NCI-H1694 (cell line): ENCODE data around the gene SLC2A4RG.

Experiments
- DNase-seq: peaks from one replicate; lab custom pipeline; 2025; lab: John Stamatoyannopoulos, UW

The SLC2A4RG gene

DNA sequence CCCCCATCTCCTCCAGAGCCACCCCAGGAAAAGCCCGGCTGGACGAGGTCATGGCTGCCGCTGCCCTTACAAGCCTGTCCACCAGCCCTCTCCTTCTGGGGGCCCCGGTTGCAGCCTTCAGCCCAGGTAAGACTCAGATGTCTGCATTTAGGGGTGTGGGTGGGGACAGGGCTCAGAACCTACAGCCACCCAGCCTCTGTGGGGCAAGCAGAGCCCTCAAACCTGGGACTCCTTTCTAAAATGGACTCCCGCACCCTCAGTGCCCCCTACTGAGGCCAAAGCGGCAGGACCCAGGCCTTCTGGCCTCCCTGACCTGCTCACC lies 1.7 kb downstream of the SLC2A4RG start:
- no peak for DNase-seq

GRCh38 chr20:63741676-63742380 lies 2.3 kb downstream of the SLC2A4RG start:
- DNase-seq = no peak

DNA sequence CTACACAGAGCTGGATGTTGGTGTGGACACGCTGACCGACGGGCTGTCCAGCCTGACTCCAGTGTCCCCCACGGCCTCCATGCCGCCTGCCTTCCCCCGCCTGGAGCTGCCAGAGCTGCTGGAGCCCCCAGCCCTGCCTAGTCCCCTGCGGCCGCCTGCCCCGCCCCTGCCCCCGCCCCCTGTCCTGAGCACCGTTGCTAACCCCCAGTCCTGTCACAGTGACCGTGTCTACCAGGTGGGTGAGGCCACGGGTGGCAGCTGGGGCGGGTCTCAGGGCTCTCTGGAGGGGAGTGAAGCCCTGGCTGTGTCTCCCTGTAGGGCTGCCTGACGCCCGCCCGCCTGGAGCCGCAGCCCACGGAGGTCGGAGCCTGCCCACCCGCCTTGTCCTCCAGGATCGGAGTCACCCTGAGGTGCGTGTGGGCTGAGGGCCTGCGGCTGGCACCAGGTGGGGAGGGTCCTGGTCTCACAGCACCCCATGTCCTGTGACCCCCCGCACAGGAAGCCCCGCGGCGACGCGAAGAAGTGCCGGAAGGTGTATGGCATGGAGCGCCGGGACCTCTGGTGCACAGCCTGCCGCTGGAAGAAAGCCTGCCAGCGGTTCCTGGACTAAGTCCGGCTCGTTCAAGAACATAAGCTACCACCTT lies 2.9 kb downstream of the SLC2A4RG start:
- no peak for DNase-seq

DNA sequence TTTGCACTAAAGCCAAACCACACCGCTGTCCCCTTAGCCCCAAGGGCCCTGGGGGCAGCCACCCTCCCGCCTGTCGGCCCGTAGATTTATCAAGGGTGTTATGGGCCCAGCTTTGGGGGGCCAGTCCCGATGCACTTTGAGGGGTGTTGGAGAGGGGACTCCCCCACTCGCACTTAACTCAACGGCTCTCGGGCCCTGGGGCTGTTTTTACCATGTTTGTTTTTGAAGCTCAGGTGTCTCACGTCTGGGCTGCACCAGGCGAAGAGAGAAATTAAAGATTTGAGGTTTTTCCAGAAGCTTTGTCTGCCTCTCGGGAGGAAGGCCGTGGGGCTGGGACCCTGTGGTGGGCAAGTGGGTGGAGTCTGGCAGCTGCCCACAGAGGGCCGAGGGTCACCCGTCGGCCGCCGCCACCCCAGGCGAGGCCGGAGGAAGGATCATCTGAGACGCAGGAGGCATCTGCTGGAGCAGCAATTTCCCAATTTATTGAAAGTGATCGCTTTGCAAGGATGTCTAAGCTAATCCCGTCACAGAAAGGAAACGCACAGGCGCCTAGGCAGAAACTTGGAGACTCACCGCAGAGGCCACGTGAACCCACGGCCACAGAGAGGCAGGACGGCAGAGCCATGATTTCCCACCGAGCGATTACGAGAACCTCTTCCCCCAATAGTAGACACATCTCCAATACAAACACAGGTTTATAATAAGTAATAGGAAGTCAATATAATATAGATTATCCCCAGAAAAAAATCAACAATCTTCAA lies 3.8 kb downstream of the SLC2A4RG start:
- no peak for DNase-seq

DNA sequence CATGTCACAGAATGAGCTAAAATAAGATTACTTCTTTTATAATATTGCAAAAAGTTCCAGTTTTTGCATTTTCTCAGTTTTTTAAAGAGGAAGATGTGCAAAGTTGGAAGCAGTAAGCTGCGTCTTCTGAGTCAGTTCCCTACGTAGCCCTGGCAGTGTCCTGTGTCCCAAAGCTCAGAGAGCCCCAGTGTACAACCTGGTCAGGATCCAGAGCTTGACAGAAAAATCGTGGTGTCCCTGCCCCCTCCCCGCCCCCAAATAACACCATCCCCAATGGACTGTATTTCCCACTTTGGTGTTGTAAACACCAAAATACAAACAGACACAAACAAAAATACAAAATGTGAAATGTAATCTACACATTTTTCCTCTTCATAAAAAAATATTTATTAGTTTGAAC lies 4.6 kb downstream of the SLC2A4RG start:
- DNase-seq = no peak

DNA sequence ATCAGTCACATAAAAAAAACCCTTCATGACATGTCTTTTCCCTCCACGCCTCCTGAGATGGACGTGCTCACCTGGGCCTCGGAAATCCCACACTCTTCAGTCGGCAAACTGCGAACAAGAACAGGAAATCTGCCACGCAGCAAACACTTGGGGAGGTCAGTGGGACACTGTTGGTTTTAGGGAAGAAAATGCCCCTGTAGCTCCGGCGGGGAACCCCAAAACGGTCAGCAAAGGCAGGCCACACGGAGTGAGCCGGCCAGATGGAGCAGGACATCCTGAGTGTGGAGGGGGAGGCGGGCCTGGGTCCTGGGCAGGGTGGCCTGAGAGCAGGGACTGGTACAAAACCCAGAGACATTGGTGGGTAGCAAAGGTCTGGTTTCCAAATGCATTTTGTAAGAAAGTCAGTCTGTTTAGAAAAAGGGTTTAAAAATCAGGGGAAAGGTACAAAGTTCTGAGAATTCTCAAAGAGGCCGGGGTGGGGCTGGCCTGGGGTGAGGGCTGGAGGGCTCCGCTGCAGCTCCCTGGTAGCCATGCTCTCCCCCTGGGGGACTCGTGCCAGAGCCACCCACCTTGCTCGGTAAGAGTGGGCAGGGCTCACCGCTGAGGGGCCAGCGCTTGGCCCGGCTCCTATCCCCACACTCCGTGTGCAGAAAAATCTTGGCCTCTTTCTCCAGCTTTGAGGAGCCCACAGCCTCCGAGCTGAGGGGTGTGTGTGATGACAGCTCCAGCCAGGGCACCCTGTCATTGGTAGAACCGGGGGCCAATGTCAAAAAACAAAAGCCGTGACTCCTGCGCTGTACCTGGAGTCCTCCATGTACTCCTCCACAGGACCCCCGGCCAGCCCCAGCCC lies 5.2 kb downstream of the SLC2A4RG start:
- no peak for DNase-seq

GRCh38 chr20:63745424-63745805 lies 5.8 kb downstream of the SLC2A4RG start:
- no peak for DNase-seq

- DNase-seq = no peak
Measured at GRCh38 chr20:63745961-63746731, 6.6 kb downstream of the SLC2A4RG start.

- no peak for DNase-seq
Measured at GRCh38 chr20:63746751-63747315, 7.3 kb downstream of the SLC2A4RG start.

DNA sequence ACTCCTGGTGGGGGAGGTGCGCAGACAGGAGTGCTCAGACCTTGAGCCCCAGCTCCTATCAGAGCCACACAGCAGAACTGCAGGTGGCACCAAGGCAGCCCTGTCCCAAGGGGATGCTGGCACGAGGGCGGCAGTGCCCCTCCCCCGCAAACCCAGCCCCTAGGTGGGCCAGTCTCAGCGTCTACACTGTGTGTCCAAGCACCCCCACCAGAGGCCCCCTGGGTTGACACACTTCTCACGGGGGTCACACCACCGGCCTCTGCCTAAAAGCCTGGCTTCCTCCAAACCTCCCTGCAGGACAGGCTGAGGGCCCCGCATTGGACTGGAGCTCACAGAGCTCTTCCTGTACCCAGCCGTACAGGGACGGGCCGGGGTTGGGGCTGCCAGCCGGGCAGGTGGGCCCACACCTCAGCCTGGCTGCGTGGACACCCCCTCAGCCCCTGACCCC lies 8.1 kb downstream of the SLC2A4RG start:
- DNase-seq = no peak

DNA sequence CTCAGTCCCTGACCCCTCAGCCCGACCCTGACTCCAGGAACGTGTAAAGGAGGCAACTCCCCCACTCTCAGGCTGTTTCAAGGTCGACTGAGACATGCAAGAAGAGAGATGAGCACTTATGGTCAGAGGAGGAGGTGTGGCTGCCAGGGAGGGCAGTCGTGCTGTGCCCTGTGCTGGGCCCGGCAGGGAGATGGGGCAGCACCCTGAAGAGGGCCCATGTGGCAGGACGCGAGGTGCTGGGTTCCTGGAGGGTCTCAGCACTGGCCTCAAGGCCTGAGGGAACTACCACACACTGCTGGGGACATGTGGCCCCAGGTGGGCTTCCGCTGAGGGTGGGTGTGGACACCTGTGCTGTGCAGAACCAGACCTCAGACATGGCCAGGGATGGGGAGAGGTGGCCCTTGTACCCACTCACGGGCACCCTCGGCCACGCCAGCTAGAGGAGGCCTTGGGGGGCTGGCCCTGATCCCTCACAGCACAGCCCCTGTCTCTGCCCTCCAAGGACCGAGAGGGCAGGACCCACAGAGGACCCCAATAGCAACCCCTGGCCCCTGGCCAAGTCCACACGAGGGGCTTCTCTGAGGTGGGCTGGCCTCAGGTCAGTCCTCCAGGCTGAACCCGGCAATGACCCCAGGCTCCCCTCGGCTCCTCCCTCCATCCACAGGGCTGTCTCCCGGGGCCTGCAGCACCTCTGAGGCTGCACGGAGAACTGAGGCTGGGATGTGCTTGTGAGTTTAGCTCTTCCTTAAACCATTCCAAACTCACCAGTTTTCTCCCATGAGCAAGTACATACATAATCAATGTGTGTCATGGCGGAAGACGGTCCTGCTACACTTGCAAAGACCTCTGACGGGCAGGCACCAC lies 8.7 kb downstream of the SLC2A4RG start:
- DNase-seq = no peak

DNA sequence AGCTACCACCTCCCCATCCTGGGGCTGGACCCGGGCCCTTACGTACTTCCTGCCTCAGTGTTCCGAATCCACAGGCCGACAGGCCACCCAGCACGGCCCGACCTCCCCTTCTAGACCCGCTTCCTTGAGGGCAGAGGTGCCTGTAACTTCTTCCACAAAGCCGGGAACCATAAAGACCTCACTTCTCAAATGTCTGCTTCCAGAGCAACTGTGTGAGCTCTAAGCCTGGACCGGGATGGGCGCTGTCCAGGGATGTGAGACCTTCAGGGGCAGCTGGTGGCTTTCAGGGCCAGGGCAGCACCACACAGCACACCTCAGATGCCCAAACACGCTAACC lies 9.3 kb downstream of the SLC2A4RG start:
- no peak for DNase-seq

- DNase-seq = no peak
Measured at GRCh38 chr20:63749597-63750508, 10.3 kb downstream of the SLC2A4RG start.

DNA sequence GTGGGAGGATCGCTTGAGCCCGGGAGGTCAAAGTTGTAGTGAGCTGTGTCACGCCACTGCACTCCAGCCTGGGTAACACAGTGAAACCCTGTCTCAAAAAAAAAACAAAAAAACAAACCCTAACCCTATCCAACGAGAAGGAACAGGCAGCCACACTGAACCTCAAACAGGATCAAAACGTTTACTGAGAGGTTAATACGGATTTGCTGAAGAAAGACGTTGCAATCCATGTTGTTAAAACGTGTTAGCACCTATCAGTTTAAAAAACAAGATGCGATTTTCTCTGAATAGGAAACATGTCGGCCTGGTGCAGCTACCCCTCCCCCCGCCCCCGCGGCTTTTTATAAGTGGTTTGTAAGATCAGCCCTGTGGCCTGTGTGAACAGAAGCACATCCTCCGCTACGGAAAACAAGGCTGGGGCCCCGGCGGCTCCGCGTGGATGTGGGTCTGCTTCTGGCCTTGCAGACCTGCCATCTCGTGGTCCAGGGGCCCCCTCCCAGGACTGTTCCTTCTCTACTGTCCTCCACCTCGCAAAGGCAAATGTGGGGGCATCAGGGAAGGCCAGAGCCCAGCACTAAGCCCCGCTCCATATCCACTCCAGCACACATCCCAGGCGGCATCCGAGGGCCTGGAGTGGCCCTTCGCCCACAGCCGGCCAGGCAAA lies 11.4 kb downstream of the SLC2A4RG start:
- no peak for DNase-seq

- no peak for DNase-seq
Measured at GRCh38 chr20:63751471-63752271, 12.1 kb downstream of the SLC2A4RG start.

DNA sequence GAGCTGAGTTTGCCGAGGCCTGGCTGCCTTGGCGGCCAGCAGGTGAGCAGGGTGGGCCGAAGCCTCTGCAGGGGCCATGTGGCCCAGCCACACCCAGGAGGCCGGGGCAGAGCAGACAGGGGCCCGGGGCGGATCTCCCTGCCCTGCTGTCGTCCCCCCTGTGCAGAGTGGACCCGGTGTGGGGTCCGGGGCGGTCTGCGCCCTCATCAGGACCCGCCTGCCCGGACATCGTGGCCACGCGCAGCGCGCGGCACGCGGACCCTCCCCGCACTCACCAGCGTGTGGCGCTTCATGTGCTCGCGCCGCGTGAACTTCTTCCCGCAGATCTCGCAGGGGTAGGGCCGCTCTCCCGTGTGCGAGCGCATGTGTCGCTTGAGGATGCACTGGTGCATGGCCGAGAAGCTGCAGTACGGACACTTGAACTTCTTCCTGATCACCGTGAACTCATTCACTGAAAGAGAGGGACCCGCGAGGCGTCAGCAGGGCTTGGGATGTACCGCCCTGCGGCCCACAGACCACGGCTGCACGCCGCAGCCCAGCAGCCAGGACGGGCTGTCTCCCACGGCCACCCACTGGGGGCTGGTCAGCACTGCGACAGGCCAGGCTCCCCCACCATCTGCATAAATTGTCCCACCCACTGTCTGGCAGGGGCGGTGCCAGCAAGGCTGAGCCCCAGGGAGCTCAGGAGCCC lies 13.0 kb downstream of the SLC2A4RG start:
- no peak for DNase-seq

DNA sequence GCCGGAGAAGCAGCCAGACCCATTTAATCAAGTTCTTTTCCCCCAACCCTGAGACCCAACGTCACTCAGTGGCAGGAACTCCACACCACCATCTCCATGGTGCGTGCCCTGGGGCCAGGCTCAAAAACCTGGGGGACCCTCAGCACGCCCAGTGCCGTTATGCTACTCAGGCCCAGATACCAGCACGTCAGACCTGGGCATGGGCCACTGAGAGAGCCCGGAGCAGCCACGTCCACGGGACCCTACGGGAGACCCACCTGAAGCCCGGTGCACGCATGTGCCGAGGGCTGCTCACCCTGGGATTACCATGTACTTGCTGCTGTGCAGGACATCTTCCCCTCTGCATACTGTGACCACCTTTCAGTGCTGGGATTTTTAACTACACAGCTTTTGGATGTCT lies 13.8 kb downstream of the SLC2A4RG start:
- no peak for DNase-seq
